Endodermal cell (in vitro differentiated cells): ENCODE results near the gene CCDC28B. TPM values are rescaled to one million over a fixed set of nuclear protein-coding genes. Genes with fewer than 3 reads are reported as not detected.

Source experiments
- total RNA-seq, 2 donors: library from RNA; stranded (reverse); fragmentation: NEBNext Ultra II Directional in 1 of 2; extraction: Animal tissue kit (Norgen Biotek cat#: 25700) in 1 of 2; gene quantifications; 2 replicates in 1 of 2; 3 replicates in 1 of 2; pipeline ENCODE4 v1.2.1, GENCODE V29; 2021

CCDC28B gene
- total RNA-seq, 2 donors from 2014 or later = 9.2 to 11.1 TPM

Other genes with a start within 250 kb of the CCDC28B start
- 100 to 1,000 TPM; 201 to 235 TPM for gene KHDRBS1, start 186.7 kb upstream of the CCDC28B start, total RNA-seq
- 10 to 100 TPM; 11.0 to 20.3 TPM for gene TMEM39B, start 127.7 kb upstream of the CCDC28B start, total RNA-seq
- 100 to 1,000 TPM in 1 of 2 donors, 10 to 100 TPM in 1; 95.4 to 119 TPM for gene KPNA6, start 92.5 kb upstream of the CCDC28B start, total RNA-seq
- gene TXLNA, start 20.9 kb upstream of the CCDC28B start, total RNA-seq = 10 to 100 TPM; 38.3 to 39.4 TPM
- gene IQCC, start 5.1 kb downstream of the CCDC28B start, total RNA-seq = 1 to 10 TPM; 4.7 to 6.3 TPM
- not detected for gene DCDC2B, start 8.5 kb downstream of the CCDC28B start, total RNA-seq
- gene TMEM234, start 21.8 kb downstream of the CCDC28B start, total RNA-seq = 10 to 100 TPM; 35.1 to 35.5 TPM
- gene EIF3I, start 21.8 kb downstream of the CCDC28B start, total RNA-seq = 100 to 1,000 TPM; 194 to 198 TPM
- 1 to 10 TPM; 1.1 to 2.9 TPM for gene FAM167B, start 46.6 kb downstream of the CCDC28B start, total RNA-seq
- gene LCK, start 50.7 kb downstream of the CCDC28B start, total RNA-seq = 1 to 10 TPM; 1.8 to 4.4 TPM
- 100 to 1,000 TPM; 150 to 160 TPM for gene HDAC1, start 91.5 kb downstream of the CCDC28B start, total RNA-seq
- gene MARCKSL1, start 135.6 kb downstream of the CCDC28B start, total RNA-seq = 100 to 1,000 TPM; 484 to 543 TPM
- gene FAM229A, start 161.9 kb downstream of the CCDC28B start, total RNA-seq = 1 to 10 TPM; 6.8 to 8.4 TPM
- 1 to 10 TPM; 3.4 to 6.4 TPM for gene TSSK3, start 161.9 kb downstream of the CCDC28B start, total RNA-seq
- gene BSDC1, start 193.8 kb downstream of the CCDC28B start, total RNA-seq = 10 to 100 TPM; 61.7 to 68.3 TPM